ENCODE results near the gene TREML1.
"Not testable (repeated sequence)": the region's sequence is repeated elsewhere in the genome, so short reads cannot be mapped to it uniquely, and the experiment has no call there.

TREML1 gene

GRCh38 chr6:41189967-41190366 is 35.8 kb upstream of the TREML1 start:
- no peak for TF ChIP-seq CTCF (IDR thresholded peaks at IDR 0.05; ENCODE audit: low read depth, low read length)
- H3K4me3 ChIP-seq (ENCODE audit: low read depth, low read length) = no peak overlapping the region
- no peaks in the 10 kb centered on the region for H3K4me1 ChIP-seq
- DNase-seq = no peak
- no peaks in the 10 kb centered on the region for H3K36me3 ChIP-seq
- H3K9me3 ChIP-seq = no peaks in the 10 kb centered on the region; the same call in 1 of the 2 replicates
- H3K27me3 ChIP-seq = no peaks in the 10 kb centered on the region; the same call in 1 of the 2 replicates

GRCh38 chr6:41189046-41189445 is 34.9 kb upstream of the TREML1 start:
- not testable (repeated sequence) for H3K9me3 ChIP-seq; H3K4me3 ChIP-seq (ENCODE audit: low read depth, low read length); H3K27me3 ChIP-seq; H3K4me1 ChIP-seq; DNase-seq; H3K36me3 ChIP-seq

- H3K27me3 ChIP-seq = no peaks in the 10 kb centered on the region; the same call in 1 of the 2 replicates
- no peaks in the 10 kb centered on the region for H3K4me1 ChIP-seq
- H3K4me3 ChIP-seq (ENCODE audit: low read depth, low read length) = no peak overlapping the region
- no peak for DNase-seq
- no peaks in the 10 kb centered on the region for H3K36me3 ChIP-seq
- no peak for TF ChIP-seq CTCF (IDR thresholded peaks at IDR 0.05; ENCODE audit: low read depth, low read length)
- H3K9me3 ChIP-seq = no peaks in the 10 kb centered on the region; the same call in 1 of the 2 replicates
These were observed 34.1 kb upstream of the TREML1 start for GRCh38 chr6:41187924-41188886.

DNA sequence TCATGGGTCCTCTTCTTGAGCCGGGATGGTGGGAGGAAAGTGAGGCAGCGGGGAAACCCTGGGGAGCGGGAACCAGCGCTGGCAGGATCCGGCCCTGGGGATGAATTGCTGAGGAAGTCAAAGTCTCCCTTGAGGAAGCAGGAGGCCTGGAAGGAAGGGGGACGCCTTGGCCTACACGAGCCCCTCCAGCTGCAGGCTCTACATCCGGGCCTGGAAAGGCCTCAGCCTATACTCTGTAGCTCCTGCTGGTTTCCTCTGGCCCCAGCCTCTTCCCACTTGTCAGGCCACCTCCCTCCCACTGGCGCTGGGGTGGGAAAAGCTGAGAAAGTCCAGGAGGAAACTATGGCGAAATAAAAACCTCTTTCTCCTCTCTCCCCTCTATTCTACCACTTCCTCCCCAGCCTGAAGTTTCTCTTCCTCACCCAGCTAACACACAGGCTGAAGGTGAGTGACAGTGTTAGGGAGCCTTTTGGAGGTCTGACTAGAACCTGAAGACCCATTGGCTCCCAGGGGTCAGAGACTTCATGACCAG is 31.9 kb upstream of the TREML1 start:
- TF ChIP-seq CTCF (IDR thresholded peaks at IDR 0.05; ENCODE audit: low read depth, low read length) = no peak
- H3K4me1 ChIP-seq = no peaks in the 10 kb centered on the region
- H3K4me3 ChIP-seq (ENCODE audit: low read depth, low read length) = no peak overlapping the region
- H3K36me3 ChIP-seq = no peaks in the 10 kb centered on the region
- H3K9me3 ChIP-seq = no peaks in the 10 kb centered on the region; the same call in 1 of the 2 replicates
- no peaks in the 10 kb centered on the region for H3K27me3 ChIP-seq
- no peak for DNase-seq

- H3K4me3 ChIP-seq (ENCODE audit: low read depth, low read length) = no peak overlapping the region
- no peaks in the 10 kb centered on the region for H3K4me1 ChIP-seq
- H3K36me3 ChIP-seq = no peaks in the 10 kb centered on the region
- DNase-seq = no peak
- no peaks in the 10 kb centered on the region for H3K27me3 ChIP-seq
- TF ChIP-seq CTCF (IDR thresholded peaks at IDR 0.05; ENCODE audit: low read depth, low read length) = no peak
- no peaks in the 10 kb centered on the region; the same call in 1 of the 2 replicates for H3K9me3 ChIP-seq
These were observed 30.6 kb upstream of the TREML1 start for GRCh38 chr6:41184761-41185160.

GRCh38 chr6:41182069-41183034 is 28.2 kb upstream of the TREML1 start:
- H3K4me3 ChIP-seq (ENCODE audit: low read depth, low read length) = no peak overlapping the region
- TF ChIP-seq CTCF (IDR thresholded peaks at IDR 0.05; ENCODE audit: low read depth, low read length) = peak; percentile 66
- H3K36me3 ChIP-seq = no peaks in the 10 kb centered on the region
- peak; percentile 31 for DNase-seq
- no peaks in the 10 kb centered on the region for H3K9me3 ChIP-seq
- H3K27me3 ChIP-seq = no peaks in the 10 kb centered on the region; the same call in none of the 2 replicates
- no peaks in the 10 kb centered on the region for H3K4me1 ChIP-seq
